Trophoblast cell (in vitro differentiated cells and primary cell): ENCODE data around the gene SOX9.
"Not testable (repeated sequence)": the region's sequence is repeated elsewhere in the genome, so short reads cannot be mapped to it uniquely, and the experiment has no call there.

Experiments
- DNase-seq, 2 donors: peaks; one replicate each; pipeline ENCODE4 v3.0.0-alpha.2; 2016
- H2AFZ ChIP-seq: 2 replicates; pipeline ENCODE4 v1.6.1; 2013; ENCODE audit warnings: low read length, moderate library complexity, mild to moderate bottlenecking; ENCODE audit not compliant: insufficient read depth, poor library complexity
- H2AK5ac ChIP-seq: 2 replicates; pipeline ENCODE4 v1.6.1; 2013; ENCODE audit warnings: mild to moderate bottlenecking, low read length
- H2BK120ac ChIP-seq: 2 replicates; pipeline ENCODE4 v1.6.1; 2013; ENCODE audit warnings: low read length, mild to moderate bottlenecking, moderate library complexity; ENCODE audit not compliant: insufficient read depth, poor library complexity
- H2BK12ac ChIP-seq: 2 replicates; pipeline ENCODE4 v1.6.1; 2013; ENCODE audit warnings: mild to moderate bottlenecking, low read length, moderate library complexity
- H2BK5ac ChIP-seq: 2 replicates; pipeline ENCODE4 v1.6.1; 2013; ENCODE audit warnings: low read length, low read depth, moderate library complexity, mild to moderate bottlenecking; ENCODE audit not compliant: poor library complexity
- H3K14ac ChIP-seq: 2 replicates; pipeline ENCODE4 v1.6.1; 2013; ENCODE audit warnings: mild to moderate bottlenecking, low read length
- H3K18ac ChIP-seq: 2 replicates; pipeline ENCODE4 v1.6.1; 2013; ENCODE audit warnings: mild to moderate bottlenecking, low read length
- H3K23ac ChIP-seq: 2 replicates; pipeline ENCODE4 v1.6.1; 2013; ENCODE audit warnings: low read length
- H3K27ac ChIP-seq: 2 replicates; pipeline ENCODE4 v1.5.1; 2013; ENCODE audit warnings: low read depth, mild to moderate bottlenecking, inconsistent platforms, low read length, moderate library complexity
- H3K27me3 ChIP-seq: 2 replicates; pipeline ENCODE4 v1.6.1; 2013; ENCODE audit warnings: inconsistent platforms, mild to moderate bottlenecking, low read length, moderate library complexity; ENCODE audit not compliant: insufficient read depth
- H3K36me3 ChIP-seq, 2 experiments: 1 replicate in 1 of 2; 2 replicates in 1 of 2; pipeline ENCODE4 v1.6.1; 2013; ENCODE audit warnings: low read length in 2 of 2, mild to moderate bottlenecking in 2 of 2, moderate library complexity in 1 of 2; ENCODE audit not compliant: insufficient read depth in 2 of 2, control insufficient read depth in 1 of 2
- H3K4ac ChIP-seq: 2 replicates; pipeline ENCODE4 v1.6.1; 2013; ENCODE audit warnings: low read depth, mild to moderate bottlenecking, low read length, moderate library complexity
- H3K4me1 ChIP-seq, 2 experiments: 1 replicate in 1 of 2; 2 replicates in 1 of 2; pipeline ENCODE4 v1.6.1; 2013; ENCODE audit warnings: low read length in 2 of 2, mild to moderate bottlenecking in 2 of 2, moderate library complexity in 1 of 2; ENCODE audit not compliant: insufficient read depth in 2 of 2, control insufficient read depth in 1 of 2
- H3K4me2 ChIP-seq: 2 replicates; pipeline ENCODE4 v1.6.1; 2013; ENCODE audit warnings: inconsistent platforms, mild to moderate bottlenecking, low read length, moderate library complexity
- H3K4me3 ChIP-seq: 2 replicates; pipeline ENCODE4 v1.5.1; 2013; ENCODE audit warnings: mild to moderate bottlenecking, low read depth, low read length, inconsistent platforms
- H3K79me1 ChIP-seq: one replicate; pipeline ENCODE4 v1.6.1; 2013; ENCODE audit warnings: low read length
- H3K79me2 ChIP-seq: 2 replicates; pipeline ENCODE4 v1.6.1; 2013; ENCODE audit warnings: low read length, mild to moderate bottlenecking; ENCODE audit not compliant: control insufficient read depth, insufficient read depth, poor library complexity
- H3K9ac ChIP-seq: 2 replicates; pipeline ENCODE4 v1.6.1; 2013; ENCODE audit warnings: mild to moderate bottlenecking, low read length
- H3K9me3 ChIP-seq: 2 replicates; pipeline ENCODE4 v1.6.1; 2013; ENCODE audit warnings: low read depth, mild to moderate bottlenecking, control low read depth, inconsistent platforms, low read length; ENCODE audit not compliant: insufficient read depth
- H4K12ac ChIP-seq: 2 replicates; pipeline ENCODE4 v1.6.1; 2013; ENCODE audit warnings: low read depth, mild to moderate bottlenecking, low read length, moderate library complexity
- H4K8ac ChIP-seq: 2 replicates; pipeline ENCODE4 v1.6.1; 2013; ENCODE audit warnings: low read depth, mild to moderate bottlenecking, low read length, moderate library complexity
- H4K91ac ChIP-seq: one replicate; pipeline ENCODE4 v1.6.1; 2013; ENCODE audit warnings: low read depth, mild to moderate bottlenecking, low read length, moderate library complexity
- WGBS: extraction: QIAGEN DNeasy Blood & Tissue Kit; methylation state at CpG from one replicate; pipeline ENCODE4 v1.1.7; 2013; ENCODE audit warnings: missing lambda C conversion rate; ENCODE audit not compliant: insufficient read length, insufficient coverage; ENCODE audit errors: extremely low coverage; 5-methylcytosine and 5-hydroxymethylcytosine counted together

Gene SOX9

DNA sequence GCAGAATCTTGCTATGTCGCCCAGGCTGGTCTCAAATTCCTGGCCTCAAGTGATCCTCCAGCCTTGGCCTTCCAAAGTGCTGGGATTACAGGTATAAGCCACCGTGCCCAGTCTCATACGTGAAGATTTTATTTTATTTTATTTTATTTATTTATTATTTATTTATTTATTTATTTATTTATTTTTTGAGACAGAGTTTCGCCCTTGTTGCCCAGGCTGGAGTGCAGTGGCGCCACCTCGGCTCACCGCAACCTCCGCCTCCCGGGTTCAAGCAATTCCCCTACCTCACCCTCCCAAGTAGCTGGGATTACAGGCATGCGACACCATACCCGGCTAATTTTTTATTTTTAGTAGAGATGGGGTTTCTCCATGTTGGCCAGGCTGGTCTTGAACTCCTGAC, 21.3 kb downstream of the SOX9 start:
- H3K14ac ChIP-seq, H2BK12ac ChIP-seq, H3K4me3 ChIP-seq, H2AFZ ChIP-seq, H3K9ac ChIP-seq, H2BK5ac ChIP-seq, H3K27me3 ChIP-seq, H3K27ac ChIP-seq, H3K9me3 ChIP-seq, H3K79me2 ChIP-seq, H3K23ac ChIP-seq, DNase-seq, H3K18ac ChIP-seq, H2BK120ac ChIP-seq, H2AK5ac ChIP-seq, H3K79me1 ChIP-seq, H4K12ac ChIP-seq, H3K36me3 ChIP-seq, H4K8ac ChIP-seq, H4K91ac ChIP-seq, H3K4me2 ChIP-seq, H3K4me1 ChIP-seq, H3K4ac ChIP-seq: not testable (repeated sequence)
- WGBS = no CpG with 5 or more reads among the region's 11 CpGs

DNA sequence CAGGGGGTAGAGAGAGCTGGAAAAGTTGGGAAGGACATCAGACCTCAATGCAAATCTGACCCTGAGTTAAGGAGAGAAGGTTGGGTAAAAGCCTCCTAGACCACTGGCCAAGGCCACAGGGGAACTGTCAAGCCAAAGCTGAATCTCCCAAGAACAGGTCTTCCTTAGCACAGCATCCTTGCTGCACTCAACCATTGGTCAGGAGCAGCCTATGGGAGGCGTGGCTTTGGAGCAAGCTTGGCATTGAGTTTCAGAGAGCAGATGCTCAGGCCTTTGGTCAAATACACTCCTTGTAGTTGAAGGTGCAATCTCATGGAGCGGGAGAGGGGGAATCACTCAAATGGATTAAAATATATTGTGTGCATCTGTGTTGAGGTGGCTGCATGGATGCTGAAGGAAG, 21.8 kb downstream of the SOX9 start:
- Histone ChIP-seq H2AK5ac (no peak overlapping the region), H2BK120ac (no peak overlapping the region), H3K14ac (no peak overlapping the region), H3K9me3 (no peaks in the 10 kb centered on the region), H4K12ac (no peak overlapping the region), H2BK12ac (no peak overlapping the region), H3K4me2 (no peak overlapping the region), H3K4me3 (no peak overlapping the region), H3K79me2 (no peaks in the 10 kb centered on the region), H4K8ac (no peak overlapping the region), H3K9ac (no peak overlapping the region), H3K36me3 (no peaks in the 10 kb centered on the region), H3K23ac (no peak overlapping the region), H3K4me1 (no peaks in the 10 kb centered on the region), H3K27me3 (no peaks in the 10 kb centered on the region), H3K27ac (no peak overlapping the region), H4K91ac (no peak overlapping the region), H3K79me1 (no peaks in the 10 kb centered on the region), H3K4ac (no peak overlapping the region), H2BK5ac (no peak overlapping the region), H3K18ac (no peak overlapping the region), H2AFZ (no peak overlapping the region)
- DNase-seq = no peak
- WGBS = no CpG with 5 or more reads among the region's 2 CpGs

DNA sequence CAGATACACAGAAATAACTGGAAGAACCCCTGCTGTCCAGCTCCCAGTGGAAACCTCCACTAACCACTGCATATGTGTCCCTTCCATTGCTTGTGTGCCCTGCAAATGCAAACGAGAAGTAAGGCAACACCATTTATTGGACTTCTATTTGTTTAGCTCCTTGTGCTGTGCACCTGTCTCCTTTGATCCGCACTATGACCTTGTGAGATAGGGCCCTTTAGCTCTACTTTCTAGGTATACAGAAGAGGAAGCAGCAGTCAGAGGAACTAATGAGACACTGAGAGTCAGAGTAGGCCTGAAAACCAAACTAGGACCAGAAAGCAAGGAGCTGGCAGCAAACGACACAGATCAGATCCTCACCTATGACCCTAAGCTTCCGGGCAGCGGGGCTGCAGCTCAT, 22.4 kb downstream of the SOX9 start:
- Histone ChIP-seq H3K18ac (no peak overlapping the region), H3K79me1 (no peaks in the 10 kb centered on the region), H2BK120ac (no peak overlapping the region), H2BK5ac (no peak overlapping the region), H3K14ac (no peak overlapping the region), H3K4me2 (no peak overlapping the region), H3K27ac (no peak overlapping the region), H4K91ac (no peak overlapping the region), H3K36me3 (no peaks in the 10 kb centered on the region), H3K9ac (no peak overlapping the region), H2AFZ (no peak overlapping the region), H3K4ac (no peak overlapping the region), H4K8ac (no peak overlapping the region), H3K79me2 (no peaks in the 10 kb centered on the region), H3K23ac (no peak overlapping the region), H3K4me3 (no peak overlapping the region), H2BK12ac (no peak overlapping the region), H3K27me3 (no peaks in the 10 kb centered on the region), H2AK5ac (no peak overlapping the region), H4K12ac (no peak overlapping the region), H3K9me3 (no peaks in the 10 kb centered on the region), H3K4me1 (no peaks in the 10 kb centered on the region)
- no peak for DNase-seq
- no CpG with 5 or more reads among the region's 5 CpGs for WGBS

GRCh38 chr17:72144101-72144500, 23.3 kb downstream of the SOX9 start:
- no peak overlapping the region for H2AFZ ChIP-seq
- H3K9me3 ChIP-seq = no peaks in the 10 kb centered on the region
- no peak overlapping the region for H2BK5ac ChIP-seq
- H4K12ac ChIP-seq = no peak overlapping the region
- no peak overlapping the region for H2BK12ac ChIP-seq
- no peak overlapping the region for H4K8ac ChIP-seq
- no peak overlapping the region for H3K9ac ChIP-seq
- no peak overlapping the region for H2AK5ac ChIP-seq
- WGBS = no CpG with 5 or more reads among the region's 2 CpGs
- no peak overlapping the region for H3K18ac ChIP-seq
- no peak overlapping the region for H3K4ac ChIP-seq
- no peak overlapping the region for H3K4me3 ChIP-seq
- no peaks in the 10 kb centered on the region for H3K79me1 ChIP-seq
- no peaks in the 10 kb centered on the region for H3K4me1 ChIP-seq
- H3K27me3 ChIP-seq = no peaks in the 10 kb centered on the region
- H3K23ac ChIP-seq = no peak overlapping the region
- no peaks in the 10 kb centered on the region for H3K79me2 ChIP-seq
- H2BK120ac ChIP-seq = no peak overlapping the region
- no peak overlapping the region for H3K4me2 ChIP-seq
- H3K36me3 ChIP-seq = no peaks in the 10 kb centered on the region
- no peak for DNase-seq
- H3K27ac ChIP-seq = no peak overlapping the region
- no peak overlapping the region for H3K14ac ChIP-seq
- no peak overlapping the region for H4K91ac ChIP-seq
